T-helper 22 cell (primary cell): ENCODE data around the gene TRIM37.
"Not testable (repeated sequence)": the region's sequence is repeated elsewhere in the genome, so short reads cannot be mapped to it uniquely, and the experiment has no call there.

Experiments
- DNase-seq: peaks from one replicate; pipeline ENCODE4 v3.0.0-alpha.2; 2020; ENCODE audit warnings: low read depth

TRIM37 gene

GRCh38 chr17:58993311-58993710 is 113.4 kb downstream of the TRIM37 start:
- no peak for DNase-seq

DNA sequence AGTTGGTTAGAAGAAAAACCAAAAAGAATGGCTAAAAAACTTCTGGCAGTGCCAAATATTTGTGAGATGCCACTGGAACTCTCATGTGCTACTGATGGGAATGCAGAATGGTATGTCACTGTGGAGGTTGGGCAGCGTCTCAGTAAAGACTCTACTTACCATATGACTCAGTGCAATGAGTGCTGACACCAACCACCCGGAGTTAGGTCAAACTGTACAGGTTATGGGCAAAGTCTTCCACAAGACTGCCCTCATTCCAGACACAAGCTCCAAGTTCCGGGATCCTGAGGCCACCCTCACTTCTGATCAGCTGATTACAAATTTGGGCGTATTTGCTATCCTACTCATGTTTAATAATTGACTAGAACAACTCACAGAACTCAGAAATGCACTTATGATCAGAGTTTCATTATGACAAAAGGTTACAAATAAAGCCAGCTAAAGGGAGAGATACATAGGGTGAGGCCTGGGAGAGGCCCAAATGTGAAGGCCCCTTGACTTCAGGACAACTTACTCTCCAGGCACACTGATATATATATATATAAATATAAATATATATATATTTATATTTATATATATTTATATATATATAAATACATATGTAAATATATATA is 114.9 kb downstream of the TRIM37 start:
- no peak for DNase-seq

- no peak for DNase-seq
These were observed 117.1 kb downstream of the TRIM37 start for GRCh38 chr17:58989629-58990028.

DNA sequence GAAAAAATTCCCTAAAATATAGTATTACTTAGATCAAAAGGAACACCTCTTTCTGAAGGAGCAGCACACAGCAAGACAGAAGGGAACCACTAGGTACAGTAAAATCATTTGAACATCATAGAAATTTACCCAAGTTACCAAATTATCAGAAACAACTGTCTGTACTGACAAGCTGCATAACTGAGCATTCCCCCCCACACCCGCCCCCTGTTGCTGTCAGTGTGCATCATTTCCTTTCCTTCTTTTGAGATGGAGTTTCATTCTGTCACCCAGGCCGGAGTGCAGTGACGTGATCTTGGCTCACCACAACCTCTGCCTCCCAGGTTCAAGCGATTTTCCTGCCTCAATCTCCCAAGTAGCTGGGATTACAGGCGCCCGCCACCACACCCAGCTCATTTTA is 120.7 kb downstream of the TRIM37 start:
- DNase-seq = no peak

DNA sequence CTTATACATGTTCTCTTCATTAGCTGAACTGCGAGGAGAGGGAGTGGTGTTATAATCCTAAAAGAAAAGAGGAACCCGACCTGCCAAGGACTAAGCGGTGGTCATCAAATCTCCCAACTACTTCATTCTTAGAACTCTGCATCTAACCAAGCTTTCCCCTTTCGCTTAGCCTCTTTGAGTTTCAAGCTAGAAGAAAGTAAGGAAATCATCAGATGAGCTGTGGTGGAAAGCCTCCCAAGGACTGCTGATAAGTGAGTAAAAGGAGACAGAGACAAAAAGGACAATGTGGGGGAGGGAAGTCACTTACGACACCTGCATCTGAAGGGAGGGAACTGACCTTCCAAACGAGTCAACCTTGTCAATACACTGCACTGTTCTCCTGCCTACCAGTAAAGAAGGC is 121.3 kb downstream of the TRIM37 start:
- no peak for DNase-seq

- no peak for DNase-seq
These were observed 124.1 kb downstream of the TRIM37 start for GRCh38 chr17:58982626-58983025.

DNA sequence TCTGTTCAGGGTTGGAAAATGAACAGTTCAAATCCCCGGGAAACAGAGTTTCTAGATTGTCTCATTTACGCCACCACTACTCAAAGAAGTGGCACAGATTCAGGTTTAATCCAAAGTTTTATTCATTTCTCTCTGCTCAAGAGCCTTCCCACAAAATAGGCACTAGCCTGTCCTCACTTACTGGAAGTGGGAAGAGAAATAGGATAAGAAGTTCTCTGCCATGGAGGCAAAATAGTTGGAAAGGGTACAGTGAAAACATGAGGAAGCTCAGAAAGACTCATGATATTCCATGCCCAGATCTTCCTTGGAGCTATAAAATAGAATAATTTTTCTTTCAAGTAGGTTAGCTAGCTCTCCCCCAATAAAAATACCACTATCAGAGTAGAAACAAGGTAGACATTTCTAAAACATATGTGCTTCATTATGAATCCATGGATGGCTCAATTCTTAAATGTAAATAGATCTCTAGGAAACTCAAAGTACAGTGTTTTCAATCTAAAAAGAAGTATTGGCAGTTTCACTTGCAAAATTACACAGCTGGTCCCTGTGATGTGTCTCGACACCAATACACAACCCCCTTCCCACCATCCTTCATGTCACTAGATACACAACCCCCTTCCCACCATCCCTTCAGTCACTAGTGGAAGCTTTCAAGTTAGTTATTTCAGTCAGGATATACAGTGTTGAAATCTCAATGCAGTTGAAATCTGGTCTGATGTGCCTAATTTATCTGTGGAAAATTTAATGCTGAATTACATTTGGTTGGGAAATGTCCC is 125.8 kb downstream of the TRIM37 start:
- DNase-seq = no peak

DNA sequence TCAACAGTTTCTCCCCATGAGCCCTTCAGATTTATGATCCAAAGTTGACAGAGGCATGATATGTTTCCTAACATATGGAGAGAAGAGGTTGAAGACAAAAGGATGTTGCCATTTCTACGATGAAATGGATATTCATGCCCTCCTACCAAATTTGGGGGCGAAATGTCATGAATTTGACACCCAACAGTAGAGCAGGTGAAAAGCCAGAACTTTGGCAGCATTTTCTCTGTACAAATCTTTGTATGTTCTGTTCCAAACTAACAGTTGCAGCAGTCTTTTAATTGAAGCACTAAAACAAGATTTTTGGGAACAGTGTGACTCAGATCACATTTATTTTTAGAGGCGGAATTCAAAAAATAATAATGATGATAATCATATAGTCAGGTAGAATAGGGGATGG is 130.1 kb downstream of the TRIM37 start:
- no peak for DNase-seq

GRCh38 chr17:58974354-58974753 is 132.3 kb downstream of the TRIM37 start:
- no peak for DNase-seq

DNA sequence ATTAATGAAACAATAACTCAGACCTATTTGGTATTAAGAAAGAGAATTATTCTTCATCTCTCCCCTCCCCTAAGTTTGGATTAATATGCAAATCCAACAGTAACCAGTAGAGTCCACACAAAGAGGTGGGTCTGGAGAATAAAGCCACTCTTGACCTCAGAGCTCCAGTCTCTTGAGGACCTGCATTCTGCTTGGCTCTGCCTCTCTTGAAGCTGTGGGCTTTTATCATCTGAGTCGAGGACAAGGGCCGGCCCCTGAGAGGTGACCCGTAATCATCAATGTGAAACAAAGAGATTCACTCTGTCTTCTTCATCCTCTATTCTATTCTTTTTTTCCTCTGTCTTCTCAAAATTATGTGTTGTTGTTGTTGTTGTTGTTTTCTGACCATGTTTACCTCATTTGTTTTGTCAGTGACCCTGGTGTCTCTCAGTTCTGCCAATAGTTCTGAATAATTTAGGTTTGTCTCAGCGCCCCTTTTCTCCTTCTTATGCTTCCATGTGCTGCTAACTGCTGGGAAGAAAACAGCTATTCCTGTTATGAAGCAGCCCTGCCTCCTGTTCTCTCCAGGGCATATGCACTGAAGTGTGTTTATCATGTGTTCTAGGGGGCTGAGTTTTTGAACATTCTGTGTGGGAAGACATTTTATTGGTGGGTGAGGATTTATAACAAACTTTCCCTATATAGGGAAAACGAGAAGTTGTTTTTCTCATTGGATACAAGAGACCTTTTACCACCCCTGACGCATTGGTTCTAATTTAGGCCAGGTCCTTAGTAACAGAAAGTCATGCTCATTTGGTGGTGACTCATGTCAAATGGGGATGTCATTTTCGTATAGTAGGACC is 135.8 kb downstream of the TRIM37 start:
- DNase-seq = no peak

- DNase-seq = no peak
These were observed 137.1 kb downstream of the TRIM37 start for GRCh38 chr17:58969612-58970011.

DNA sequence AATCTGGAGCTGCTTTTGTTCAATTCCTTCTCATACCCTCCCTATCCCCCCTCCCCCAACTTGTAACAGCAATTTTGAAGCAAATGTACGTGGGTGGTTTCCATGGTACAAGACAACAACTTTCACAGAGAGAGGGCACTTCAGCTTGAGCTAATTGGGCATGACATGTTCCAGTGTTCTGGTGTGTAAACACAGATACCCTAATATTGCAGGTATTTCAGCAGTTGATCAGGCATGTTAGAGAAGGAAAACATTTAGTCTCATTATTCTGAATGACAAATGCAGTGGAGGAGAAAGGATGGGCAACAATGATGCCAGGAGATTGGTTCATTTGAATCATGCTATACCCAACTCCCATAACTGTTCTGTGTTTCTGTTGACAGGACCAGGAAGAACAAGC is 137.5 kb downstream of the TRIM37 start:
- no peak for DNase-seq

- DNase-seq = no peak
These were observed 138.1 kb downstream of the TRIM37 start for GRCh38 chr17:58968426-58969061.

GRCh38 chr17:58966208-58966607 is 140.5 kb downstream of the TRIM37 start:
- no peak for DNase-seq

GRCh38 chr17:58965221-58965620 is 141.5 kb downstream of the TRIM37 start:
- no peak for DNase-seq

DNA sequence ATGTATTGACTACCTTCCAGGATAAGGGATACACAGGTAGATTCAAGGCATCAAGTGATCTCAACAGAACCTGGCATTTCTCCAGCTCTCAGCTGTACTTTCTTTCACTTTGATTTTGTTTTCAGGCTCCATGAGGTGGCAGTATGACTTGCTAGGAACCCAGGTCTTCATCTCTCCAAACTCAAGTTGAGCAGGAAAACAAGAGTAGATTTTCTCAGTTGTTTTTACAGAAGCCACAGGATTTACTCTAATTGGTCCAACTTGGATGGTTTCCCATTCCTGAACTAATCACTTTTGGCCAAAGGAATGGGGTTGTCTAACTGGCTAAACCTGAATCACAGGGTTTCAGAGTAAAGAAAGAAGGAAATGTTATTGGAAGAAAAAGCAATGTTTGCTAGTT is 146.6 kb downstream of the TRIM37 start:
- DNase-seq = no peak

GRCh38 chr17:58957725-58958073 is 149.0 kb downstream of the TRIM37 start:
- not testable (repeated sequence) for DNase-seq

DNA sequence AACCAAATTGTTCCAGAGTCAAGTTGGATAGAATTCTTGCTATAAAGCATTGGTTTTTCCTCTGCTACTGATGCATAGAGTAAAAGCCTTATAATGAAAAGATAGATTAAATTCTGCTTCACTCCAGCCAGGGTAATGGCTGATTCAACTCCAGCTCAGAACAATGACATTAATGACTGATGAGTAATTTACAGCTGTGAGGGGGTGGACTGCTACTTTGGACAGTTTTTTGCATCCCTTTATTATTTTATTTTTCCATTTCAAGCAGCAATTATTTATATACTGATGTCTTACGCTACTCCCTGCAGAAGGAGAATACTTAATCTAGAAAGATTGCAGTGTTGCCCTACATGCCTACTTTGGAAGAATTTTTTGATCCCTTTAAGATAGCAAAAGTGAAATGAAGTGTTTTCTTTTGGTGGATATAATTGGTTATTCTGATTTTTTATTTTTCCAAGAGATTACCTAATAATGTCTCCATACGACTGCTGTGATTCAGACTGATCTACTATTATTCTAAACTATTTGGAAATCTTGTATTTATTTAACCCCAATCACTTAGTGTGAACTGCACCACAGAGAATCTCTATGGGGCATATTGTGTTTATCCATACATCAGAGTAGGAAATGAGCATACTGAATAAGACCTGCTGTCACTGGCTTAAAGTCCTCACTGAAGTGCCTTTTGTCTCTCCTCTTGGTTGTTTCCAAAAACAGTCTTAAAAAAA is 149.5 kb downstream of the TRIM37 start:
- DNase-seq = no peak

GRCh38 chr17:58954358-58954757 is 152.3 kb downstream of the TRIM37 start:
- DNase-seq = not testable (repeated sequence)

GRCh38 chr17:58947824-58948223 is 158.9 kb downstream of the TRIM37 start:
- no peak for DNase-seq

DNA sequence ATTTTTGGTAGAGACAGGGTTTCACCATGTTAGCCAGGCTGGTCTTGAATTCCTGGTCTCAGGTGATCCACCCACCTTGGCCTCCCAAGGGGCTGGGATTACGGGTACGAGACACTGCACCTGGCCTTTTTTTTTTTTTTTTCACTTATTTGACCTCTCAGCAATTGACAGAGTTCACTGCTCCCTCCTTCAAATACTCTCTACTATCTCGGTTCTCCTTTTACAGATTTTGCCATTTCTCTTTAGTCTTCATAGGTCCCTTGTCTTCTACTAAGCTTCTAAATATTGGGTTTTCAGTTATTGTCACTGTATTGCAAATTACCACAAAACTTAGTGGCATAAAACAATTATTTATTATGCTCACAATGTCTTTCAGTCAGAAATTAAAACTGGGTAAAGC is 159.3 kb downstream of the TRIM37 start:
- DNase-seq = no peak

GRCh38 chr17:58944166-58944565 is 162.5 kb downstream of the TRIM37 start:
- no peak for DNase-seq
